HEK293 (cell line): ENCODE data around the gene PACRG.

Source experiments
- YY1 ChIP-seq: fragments of 450-650 bp; formaldehyde crosslinking; IDR thresholded peaks from 2 replicates; pipeline ENCODE4 v1.5.1; 2018; ENCODE audit warnings: missing biosample characterization, missing genetic modification characterization
- ZNF138 ChIP-seq: fragments of 450-650 bp; formaldehyde crosslinking; IDR thresholded peaks from 2 replicates; pipeline ENCODE4 v1.5.1; 2016; ENCODE audit warnings: missing biosample characterization, missing genetic modification characterization, borderline replicate concordance
- ZNF274 ChIP-seq, 2 experiments: fragments of 200-500 bp in 1 of 2; fragments of 450-650 bp in 1 of 2; sonication (Bioruptor generic) in 1 of 2; formaldehyde crosslinking in 1 of 2; IDR thresholded peaks; 2 replicates each; pipeline versions ENCODE4 v1.5.1 to v1.6.1; 2014 to 2016; ENCODE audit warnings: borderline replicate concordance in 1 of 2, inconsistent platforms in 1 of 2, low read length in 1 of 2, missing biosample characterization in 1 of 2, missing genetic modification characterization in 1 of 2
- ZNF350 ChIP-seq: fragments of 450-650 bp; formaldehyde crosslinking; IDR thresholded peaks from 2 replicates; pipeline ENCODE4 v1.5.0; 2017; ENCODE audit warnings: missing biosample characterization, mild to moderate bottlenecking, missing genetic modification characterization
- ZNF600 ChIP-seq: fragments of 450-650 bp; formaldehyde crosslinking; IDR thresholded peaks from 2 replicates; pipeline ENCODE4 v1.5.1; 2016; ENCODE audit warnings: missing biosample characterization, missing genetic modification characterization
- ZNF629 ChIP-seq: fragments of 450-650 bp; formaldehyde crosslinking; IDR thresholded peaks from 2 replicates; pipeline ENCODE4 v1.5.1; 2017; ENCODE audit warnings: missing biosample characterization, missing genetic modification characterization
- ZNF664 ChIP-seq: fragments of 450-650 bp; formaldehyde crosslinking; IDR thresholded peaks from 2 replicates; pipeline ENCODE4 v1.5.1; 2016; ENCODE audit warnings: missing biosample characterization, missing genetic modification characterization
- ZNF777 ChIP-seq: fragments of 450-650 bp; formaldehyde crosslinking; IDR thresholded peaks from 2 replicates; pipeline ENCODE4 v1.5.1; 2017; ENCODE audit warnings: missing biosample characterization, missing genetic modification characterization, borderline replicate concordance
- TF ChIP-seq, protein P1 (sequence below): fragments of 450-650 bp; formaldehyde crosslinking; IDR thresholded peaks from 2 replicates; pipeline ENCODE4 v1.5.1; 2016; ENCODE audit warnings: missing biosample characterization, missing genetic modification characterization
- TF ChIP-seq, protein P2 (sequence below): fragments of 450-650 bp; formaldehyde crosslinking; IDR thresholded peaks from 2 replicates; pipeline ENCODE4 v1.5.1; 2016; ENCODE audit warnings: missing biosample characterization, missing genetic modification characterization
- TF ChIP-seq, protein P3 (sequence below): fragments of 450-650 bp; formaldehyde crosslinking; IDR thresholded peaks from 2 replicates; pipeline ENCODE4 v1.5.1; 2016; ENCODE audit warnings: missing biosample characterization, missing genetic modification characterization, borderline replicate concordance
- TF ChIP-seq, protein P4 (sequence below): fragments of 450-650 bp; formaldehyde crosslinking; IDR thresholded peaks from 2 replicates; pipeline ENCODE4 v1.5.1; 2016; ENCODE audit warnings: missing biosample characterization, missing genetic modification characterization

DNA sequence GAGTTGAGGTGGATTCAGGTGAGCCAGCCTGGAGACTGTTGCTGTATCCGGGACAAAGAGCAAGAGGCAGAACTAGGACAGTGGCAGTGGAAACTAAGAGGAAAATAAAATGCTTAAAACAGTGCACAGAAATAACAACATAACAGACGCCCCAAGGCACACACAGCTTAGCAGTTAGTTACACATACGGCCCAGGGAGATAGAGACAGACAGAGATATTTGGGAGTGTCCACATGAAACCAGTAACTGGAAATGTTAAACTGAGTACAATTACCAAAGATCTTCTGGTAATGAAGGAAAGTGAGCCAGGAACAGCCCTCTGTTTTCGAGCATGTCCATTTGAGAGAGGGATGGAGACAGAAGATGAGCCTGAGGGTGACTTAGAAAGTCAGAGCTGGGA lies 449.2 kb downstream of the PACRG start:
- TF ChIP-seq YY1 (tag by site-specific recombination) (no peak), ZNF350 (tag by site-specific recombination) (no peak), ZNF777 (tag by site-specific recombination) (no peak), ZNF138 (tag by site-specific recombination) (no peak), ZNF629 (tag by site-specific recombination) (no peak), ZNF600 (no peak), ZNF274 (IDR thresholded peaks at IDR 0.05; ENCODE audit: low read length) (no peak), ZNF274 (tag by site-specific recombination; IDR thresholded peaks at IDR 0.05; ENCODE audit: borderline replicate concordance) (no peak), ZNF664 (tag by site-specific recombination) (no peak)
- TF ChIP-seq, protein P1, sequence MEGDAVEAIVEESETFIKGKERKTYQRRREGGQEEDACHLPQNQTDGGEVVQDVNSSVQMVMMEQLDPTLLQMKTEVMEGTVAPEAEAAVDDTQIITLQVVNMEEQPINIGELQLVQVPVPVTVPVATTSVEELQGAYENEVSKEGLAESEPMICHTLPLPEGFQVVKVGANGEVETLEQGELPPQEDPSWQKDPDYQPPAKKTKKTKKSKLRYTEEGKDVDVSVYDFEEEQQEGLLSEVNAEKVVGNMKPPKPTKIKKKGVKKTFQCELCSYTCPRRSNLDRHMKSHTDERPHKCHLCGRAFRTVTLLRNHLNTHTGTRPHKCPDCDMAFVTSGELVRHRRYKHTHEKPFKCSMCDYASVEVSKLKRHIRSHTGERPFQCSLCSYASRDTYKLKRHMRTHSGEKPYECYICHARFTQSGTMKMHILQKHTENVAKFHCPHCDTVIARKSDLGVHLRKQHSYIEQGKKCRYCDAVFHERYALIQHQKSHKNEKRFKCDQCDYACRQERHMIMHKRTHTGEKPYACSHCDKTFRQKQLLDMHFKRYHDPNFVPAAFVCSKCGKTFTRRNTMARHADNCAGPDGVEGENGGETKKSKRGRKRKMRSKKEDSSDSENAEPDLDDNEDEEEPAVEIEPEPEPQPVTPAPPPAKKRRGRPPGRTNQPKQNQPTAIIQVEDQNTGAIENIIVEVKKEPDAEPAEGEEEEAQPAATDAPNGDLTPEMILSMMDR = no peak
- TF ChIP-seq, protein P2, sequence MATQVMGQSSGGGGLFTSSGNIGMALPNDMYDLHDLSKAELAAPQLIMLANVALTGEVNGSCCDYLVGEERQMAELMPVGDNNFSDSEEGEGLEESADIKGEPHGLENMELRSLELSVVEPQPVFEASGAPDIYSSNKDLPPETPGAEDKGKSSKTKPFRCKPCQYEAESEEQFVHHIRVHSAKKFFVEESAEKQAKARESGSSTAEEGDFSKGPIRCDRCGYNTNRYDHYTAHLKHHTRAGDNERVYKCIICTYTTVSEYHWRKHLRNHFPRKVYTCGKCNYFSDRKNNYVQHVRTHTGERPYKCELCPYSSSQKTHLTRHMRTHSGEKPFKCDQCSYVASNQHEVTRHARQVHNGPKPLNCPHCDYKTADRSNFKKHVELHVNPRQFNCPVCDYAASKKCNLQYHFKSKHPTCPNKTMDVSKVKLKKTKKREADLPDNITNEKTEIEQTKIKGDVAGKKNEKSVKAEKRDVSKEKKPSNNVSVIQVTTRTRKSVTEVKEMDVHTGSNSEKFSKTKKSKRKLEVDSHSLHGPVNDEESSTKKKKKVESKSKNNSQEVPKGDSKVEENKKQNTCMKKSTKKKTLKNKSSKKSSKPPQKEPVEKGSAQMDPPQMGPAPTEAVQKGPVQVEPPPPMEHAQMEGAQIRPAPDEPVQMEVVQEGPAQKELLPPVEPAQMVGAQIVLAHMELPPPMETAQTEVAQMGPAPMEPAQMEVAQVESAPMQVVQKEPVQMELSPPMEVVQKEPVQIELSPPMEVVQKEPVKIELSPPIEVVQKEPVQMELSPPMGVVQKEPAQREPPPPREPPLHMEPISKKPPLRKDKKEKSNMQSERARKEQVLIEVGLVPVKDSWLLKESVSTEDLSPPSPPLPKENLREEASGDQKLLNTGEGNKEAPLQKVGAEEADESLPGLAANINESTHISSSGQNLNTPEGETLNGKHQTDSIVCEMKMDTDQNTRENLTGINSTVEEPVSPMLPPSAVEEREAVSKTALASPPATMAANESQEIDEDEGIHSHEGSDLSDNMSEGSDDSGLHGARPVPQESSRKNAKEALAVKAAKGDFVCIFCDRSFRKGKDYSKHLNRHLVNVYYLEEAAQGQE (tag by site-specific recombination) = no peak
- TF ChIP-seq, protein P3, sequence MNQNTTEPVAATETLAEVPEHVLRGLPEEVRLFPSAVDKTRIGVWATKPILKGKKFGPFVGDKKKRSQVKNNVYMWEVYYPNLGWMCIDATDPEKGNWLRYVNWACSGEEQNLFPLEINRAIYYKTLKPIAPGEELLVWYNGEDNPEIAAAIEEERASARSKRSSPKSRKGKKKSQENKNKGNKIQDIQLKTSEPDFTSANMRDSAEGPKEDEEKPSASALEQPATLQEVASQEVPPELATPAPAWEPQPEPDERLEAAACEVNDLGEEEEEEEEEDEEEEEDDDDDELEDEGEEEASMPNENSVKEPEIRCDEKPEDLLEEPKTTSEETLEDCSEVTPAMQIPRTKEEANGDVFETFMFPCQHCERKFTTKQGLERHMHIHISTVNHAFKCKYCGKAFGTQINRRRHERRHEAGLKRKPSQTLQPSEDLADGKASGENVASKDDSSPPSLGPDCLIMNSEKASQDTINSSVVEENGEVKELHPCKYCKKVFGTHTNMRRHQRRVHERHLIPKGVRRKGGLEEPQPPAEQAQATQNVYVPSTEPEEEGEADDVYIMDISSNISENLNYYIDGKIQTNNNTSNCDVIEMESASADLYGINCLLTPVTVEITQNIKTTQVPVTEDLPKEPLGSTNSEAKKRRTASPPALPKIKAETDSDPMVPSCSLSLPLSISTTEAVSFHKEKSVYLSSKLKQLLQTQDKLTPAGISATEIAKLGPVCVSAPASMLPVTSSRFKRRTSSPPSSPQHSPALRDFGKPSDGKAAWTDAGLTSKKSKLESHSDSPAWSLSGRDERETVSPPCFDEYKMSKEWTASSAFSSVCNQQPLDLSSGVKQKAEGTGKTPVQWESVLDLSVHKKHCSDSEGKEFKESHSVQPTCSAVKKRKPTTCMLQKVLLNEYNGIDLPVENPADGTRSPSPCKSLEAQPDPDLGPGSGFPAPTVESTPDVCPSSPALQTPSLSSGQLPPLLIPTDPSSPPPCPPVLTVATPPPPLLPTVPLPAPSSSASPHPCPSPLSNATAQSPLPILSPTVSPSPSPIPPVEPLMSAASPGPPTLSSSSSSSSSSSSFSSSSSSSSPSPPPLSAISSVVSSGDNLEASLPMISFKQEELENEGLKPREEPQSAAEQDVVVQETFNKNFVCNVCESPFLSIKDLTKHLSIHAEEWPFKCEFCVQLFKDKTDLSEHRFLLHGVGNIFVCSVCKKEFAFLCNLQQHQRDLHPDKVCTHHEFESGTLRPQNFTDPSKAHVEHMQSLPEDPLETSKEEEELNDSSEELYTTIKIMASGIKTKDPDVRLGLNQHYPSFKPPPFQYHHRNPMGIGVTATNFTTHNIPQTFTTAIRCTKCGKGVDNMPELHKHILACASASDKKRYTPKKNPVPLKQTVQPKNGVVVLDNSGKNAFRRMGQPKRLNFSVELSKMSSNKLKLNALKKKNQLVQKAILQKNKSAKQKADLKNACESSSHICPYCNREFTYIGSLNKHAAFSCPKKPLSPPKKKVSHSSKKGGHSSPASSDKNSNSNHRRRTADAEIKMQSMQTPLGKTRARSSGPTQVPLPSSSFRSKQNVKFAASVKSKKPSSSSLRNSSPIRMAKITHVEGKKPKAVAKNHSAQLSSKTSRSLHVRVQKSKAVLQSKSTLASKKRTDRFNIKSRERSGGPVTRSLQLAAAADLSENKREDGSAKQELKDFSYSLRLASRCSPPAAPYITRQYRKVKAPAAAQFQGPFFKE (tag by site-specific recombination) = no peak
- TF ChIP-seq, protein P4, sequence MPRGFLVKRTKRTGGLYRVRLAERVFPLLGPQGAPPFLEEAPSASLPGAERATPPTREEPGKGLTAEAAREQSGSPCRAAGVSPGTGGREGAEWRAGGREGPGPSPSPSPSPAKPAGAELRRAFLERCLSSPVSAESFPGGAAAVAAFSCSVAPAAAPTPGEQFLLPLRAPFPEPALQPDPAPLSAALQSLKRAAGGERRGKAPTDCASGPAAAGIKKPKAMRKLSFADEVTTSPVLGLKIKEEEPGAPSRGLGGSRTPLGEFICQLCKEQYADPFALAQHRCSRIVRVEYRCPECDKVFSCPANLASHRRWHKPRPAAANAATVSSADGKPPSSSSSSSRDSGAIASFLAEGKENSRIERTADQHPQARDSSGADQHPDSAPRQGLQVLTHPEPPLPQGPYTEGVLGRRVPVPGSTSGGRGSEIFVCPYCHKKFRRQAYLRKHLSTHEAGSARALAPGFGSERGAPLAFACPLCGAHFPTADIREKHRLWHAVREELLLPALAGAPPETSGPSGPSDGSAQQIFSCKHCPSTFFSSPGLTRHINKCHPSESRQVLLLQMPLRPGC (tag by site-specific recombination) = no peak
